H1 (cell line): ENCODE results near the gene APOBEC2. TPM values are rescaled to one million over a fixed set of nuclear protein-coding genes. Genes with fewer than 3 reads are reported as not detected.

Experiments used
- BCL11A ChIP-seq, 2 experiments: IDR thresholded peaks; one replicate each; pipeline ENCODE4 v1.6.1; 2011; ENCODE audit warnings: low read depth in 2 of 2, low read length in 2 of 2, mild to moderate bottlenecking in 2 of 2
- CBX8 ChIP-seq: fragments of 300-800, 300-1000 bp; sonication (generic); IDR thresholded peaks from 2 replicates; pipeline ENCODE4 v1.7.1; 2016; ENCODE audit warnings: low read depth, low read length, borderline replicate concordance
- HDAC6 ChIP-seq: IDR thresholded peaks from one replicate; pipeline ENCODE4 v1.7.1; 2012; ENCODE audit warnings: low read depth, mild to moderate bottlenecking, inconsistent platforms, low read length, moderate library complexity
- NANOG ChIP-seq: IDR thresholded peaks from 2 replicates; pipeline ENCODE4 v1.6.1; 2011; ENCODE audit warnings: low read length, low read depth, mild to moderate bottlenecking, inconsistent platforms; ENCODE audit not compliant: insufficient read depth, poor library complexity, severe bottlenecking
- RAD21 ChIP-seq, 2 experiments: IDR thresholded peaks in 1 of 2; conservative IDR thresholded peaks in 1 of 2; 2 replicates each; pipeline ENCODE4 v1.6.1; 2011; ENCODE audit warnings: low read depth in 2 of 2, low read length in 2 of 2, improper control_type of control experiment in 1 of 2, inconsistent platforms in 1 of 2, mild to moderate bottlenecking in 1 of 2, moderate library complexity in 1 of 2
- SIRT6 ChIP-seq: IDR thresholded peaks from one replicate; pipeline ENCODE4 v1.7.1; 2012; ENCODE audit warnings: low read length, inconsistent platforms
- SUZ12 ChIP-seq: fragments of 200-600 bp; sonication (generic); IDR thresholded peaks from 2 replicates; pipeline ENCODE4 v1.6.1; 2012; ENCODE audit warnings: mild to moderate bottlenecking, inconsistent platforms, low read length, moderate library complexity, mixed read lengths
- polyA plus RNA-seq, 7 experiments: library from polyadenylated mRNA; depleted of rRNA in 3 of 7; stranded (reverse) in 5 of 7; unstranded in 2 of 7; fragments of >200 nt in 5 of 7; fragments of 200-250 nt in 2 of 7; gene quantifications; 1 replicate in 5 of 7; 2 replicates in 1 of 7; 4 replicates in 1 of 7; pipeline versions ENCODE4 v1.2.1 to v1.2.3, GENCODE V29; 2011 to 2013; ENCODE audit warnings: missing spikeins in 2 of 7, mixed read lengths in 2 of 7
- total RNA-seq: library from RNA; stranded (reverse); fragmentation: NEBNext Ultra II Directional; extraction: Animal tissue kit (Norgen Biotek cat#: 25700); gene quantifications from 2 replicates; pipeline ENCODE4 v1.2.1, GENCODE V29; 2021

The APOBEC2 gene
- total and polyA plus RNA-seq, 2 of the 8 experiments (the other 6 are each of a cell fraction or from before 2014, with no cell fraction given) = not detected

DNA sequence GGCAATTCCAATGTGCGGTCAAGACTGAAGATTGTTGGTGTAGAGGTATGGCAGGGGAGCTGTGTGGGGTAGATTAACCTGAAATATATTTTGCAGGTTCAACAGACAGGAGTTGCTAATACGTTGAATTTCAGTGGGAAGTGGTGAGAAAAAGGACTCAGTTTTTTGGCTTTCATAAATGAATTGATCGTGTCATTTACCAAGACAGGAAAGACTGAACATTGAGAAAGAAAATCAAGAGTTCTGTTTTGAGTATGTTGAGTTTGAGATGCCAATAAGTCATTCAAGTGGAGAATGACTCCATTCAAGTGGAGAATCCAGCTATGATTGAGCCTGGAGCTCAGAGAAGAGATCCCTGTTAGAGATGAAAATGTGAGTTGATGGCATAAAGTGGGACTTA is 50.8 kb downstream of the APOBEC2 start (continued):
- TF ChIP-seq HDAC6 = no peak
- no peak for TF ChIP-seq SIRT6
- TF ChIP-seq BCL11A (IDR thresholded peaks at IDR 0.05; ENCODE audit: low read depth in 2 of 2, low read length in 2 of 2) = no peak
- no peak for TF ChIP-seq RAD21 (IDR thresholded peaks at IDR 0.05 in 1 of 2, conservative IDR thresholded peaks at IDR 0.05 in 1 of 2; ENCODE audit: low read depth in 2 of 2, low read length in 2 of 2)
- TF ChIP-seq NANOG = no peak
- no peak for TF ChIP-seq SUZ12
- TF ChIP-seq CBX8 = no peak
